ENCODE data around the gene ANTKMT.

- TF ChIP-seq CTCF (IDR thresholded peaks at IDR 0.05; ENCODE audit: insufficient read depth, low read length) (no peak), POLR2AphosphoS5 (IDR thresholded peaks at IDR 0.05; ENCODE audit: low read depth) (no peak), REST (IDR thresholded peaks at IDR 0.05; ENCODE audit: insufficient replicate concordance, low read depth) (no peak), SPI1 (IDR thresholded peaks at IDR 0.05; ENCODE audit: borderline replicate concordance, low read depth) (no peak), GABPA (IDR thresholded peaks at IDR 0.05; ENCODE audit: low read depth) (no peak)
Observed at GRCh38 chr16:734208-734980, 13.4 kb downstream of the ANTKMT start.

Data from HL-60 (cell line).